HEK293T (cell line): Measurements from ENCODE around the gene KISS1R.

Experiments used
- BHLHE40 ChIP-seq: fragments of 450-650 bp; IDR thresholded peaks from 2 replicates; pipeline ENCODE4 v1.6.1; 2016; ENCODE audit warnings: mild to moderate bottlenecking, moderate library complexity, borderline replicate concordance
- CTBP1 ChIP-seq: fragments of 450-650 bp; IDR thresholded peaks from 2 replicates; pipeline ENCODE4 v1.6.1; 2016; ENCODE audit warnings: borderline replicate concordance
- ELF4 ChIP-seq: fragments of 450-650 bp; IDR thresholded peaks from 2 replicates; pipeline ENCODE4 v1.6.1; 2017; ENCODE audit warnings: antibody characterized with exemption
- HDGF ChIP-seq: fragments of 450-650 bp; IDR thresholded peaks from 2 replicates; pipeline ENCODE4 v1.6.1; 2017; ENCODE audit warnings: antibody characterized with exemption, borderline replicate concordance
- LEF1 ChIP-seq: fragments of 450-650 bp; IDR thresholded peaks from 2 replicates; pipeline ENCODE4 v1.6.1; 2017; ENCODE audit warnings: mild to moderate bottlenecking, borderline replicate concordance
- PKNOX1 ChIP-seq: fragments of 450-650 bp; IDR thresholded peaks from 2 replicates; pipeline ENCODE4 v1.6.1; 2016
- SUZ12 ChIP-seq: fragments of 450-650 bp; IDR thresholded peaks from 2 replicates; pipeline ENCODE4 v1.6.1; 2016; ENCODE audit warnings: mild to moderate bottlenecking
- ZNF384 ChIP-seq: fragments of 450-650 bp; IDR thresholded peaks from 2 replicates; pipeline ENCODE4 v1.6.1; 2016

- no peak for TF ChIP-seq BHLHE40
- TF ChIP-seq SUZ12: no peak
- TF ChIP-seq PKNOX1: no peak
- TF ChIP-seq ZNF384: no peak
- no peak for TF ChIP-seq LEF1
- no peak for TF ChIP-seq HDGF
- no peak for TF ChIP-seq ELF4
- TF ChIP-seq CTBP1: no peak
Observed at GRCh38 chr19:926589-927350, 9.6 kb downstream of the KISS1R start.
